ENCODE measurements around the gene SKA2. TPM values are rescaled to one million over a fixed set of nuclear protein-coding genes. Genes with fewer than 3 reads are reported as not detected.

The SKA2 gene
- total and polyA plus RNA-seq, 2 of the 8 experiments (the other 6 are each of a cell fraction or from before 2014, with no cell fraction given), result 15.6 to 95.8 TPM

GRCh38 chr17:59105852-59106462 is 49.0 kb downstream of the SKA2 start:
- peak overlapping the region; percentile 37 for H4K5ac ChIP-seq (ENCODE audit: insufficient read length, low read depth, low read length)
- H3K56ac ChIP-seq (replicated peaks; ENCODE audit: insufficient read length, low read depth, low read length), result no peak overlapping the region
- WGBS, 2 experiments (ENCODE audit: extremely low coverage in 1 of 2, insufficient coverage in 1 of 2, insufficient read length in 1 of 2, insufficient replicate concordance in 2 of 2, low coverage in 1 of 2, low lambda C conversion rate in 2 of 2, missing lambda C conversion rate in 1 of 2), result 1% methylated on average over 16 of the region's 18 CpGs; no CpG with 5 or more reads in 1 of the 2 experiments
- no peak overlapping the region; the same call in 1 of the 2 replicates for H3K18ac ChIP-seq (ENCODE audit: extremely low read depth, low read length)
- H3K36me3 ChIP-seq (ENCODE audit: control insufficient read depth in 2 of 4, insufficient read depth in 4 of 4, low read length in 3 of 4), result peaks cover 0 to 12% (median 0%) of the 10 kb centered on the region in 4 experiments; a peak in 2 of 8 replicates
- H3K27ac ChIP-seq (ENCODE audit: low read depth, low read length), result peak overlapping the region; percentile 66; the same call in 1 of the 2 replicates
- 0 out of 7 replicates have a peak, but pooled peaks cover 0 to 6% (median 0%) of the 10 kb centered on the region in 4 experiments for H3K4me1 ChIP-seq (replicated peaks in 1 of 4; ENCODE audit: control insufficient read depth in 3 of 4, insufficient read depth in 4 of 4, low read length in 3 of 4)
- no peak overlapping the region for H2AFZ ChIP-seq (ENCODE audit: low read length)
- H2BK12ac ChIP-seq (ENCODE audit: low read depth, low read length), result no peak overlapping the region
- FAIRE-seq (no peak), DNase-seq (ENCODE audit: low read depth in 1 of 2, low spot score in 2 of 2) (no peak)
- no peaks in the 10 kb centered on the region for H3K79me1 ChIP-seq (ENCODE audit: low read depth, low read length)
- peak overlapping the region; percentile 66 to 71 for H3K4me2 ChIP-seq (ENCODE audit: insufficient read depth in 1 of 2, low read depth in 2 of 2, low read length in 2 of 2)
- ChIA-PET CTCF (ENCODE audit: partially characterized antibody) (interaction anchor here (0.5 kb wide), 1 partner anchor 1238 kb away, joined by 3 read pairs; no protein-coding TSS in a partner anchor), POLR2A (ENCODE audit: partially characterized antibody) (interaction anchor here (0.7 to 3.6 kb wide), 7 partner anchors 11 to 609 kb away, joined by 3 to 32 read pairs (median 4); partner anchors contain the start of genes PRR11 and SKA2)
- H3K4ac ChIP-seq (replicated peaks; ENCODE audit: insufficient read length, low read depth, low read length), result no peak overlapping the region
- H2BK15ac ChIP-seq (ENCODE audit: low read length), result no peak overlapping the region
- no peak overlapping the region for H3K14ac ChIP-seq (ENCODE audit: insufficient read length)
- H2BK5ac ChIP-seq (ENCODE audit: low read depth, low read length), result no peak overlapping the region; the same call in 1 of the 2 replicates
- no peak overlapping the region for H2AK5ac ChIP-seq (ENCODE audit: low read depth, low read length)
- no peaks in the 10 kb centered on the region for H3K27me3 ChIP-seq (replicated peaks in 1 of 4; ENCODE audit: control insufficient read depth in 3 of 4, extremely low read depth in 1 of 4, insufficient read depth in 3 of 4, low read length in 3 of 4)
- H2BK120ac ChIP-seq (replicated peaks; ENCODE audit: low read depth, low read length), result no peak overlapping the region
- H4K20me1 ChIP-seq (replicated peaks in 1 of 2; ENCODE audit: control insufficient read depth in 1 of 2, insufficient read depth in 2 of 2, low read length in 2 of 2), result peaks cover 0 to 4% of the 10 kb centered on the region in 2 experiments
- H4K8ac ChIP-seq (ENCODE audit: extremely low read depth, insufficient read depth, low read length), result peak overlapping the region; percentile 74
- TF ChIP-seq TBP (IDR thresholded peaks at IDR 0.05; ENCODE audit: low read depth, low read length), result no peak
- TF ChIP-seq KDM1A (IDR thresholded peaks at IDR 0.05; ENCODE audit: borderline replicate concordance, low read length), result peak; percentile 61; the same call in 1 of the 2 replicates
- no peak for TF ChIP-seq RNF2 (IDR thresholded peaks at IDR 0.05; ENCODE audit: borderline replicate concordance, low read depth, low read length, missing control alignments, poor library complexity, severe bottlenecking)
- no peak for TF ChIP-seq ASH2L (IDR thresholded peaks at IDR 0.05; ENCODE audit: low read length)
- TF ChIP-seq SAP30 (IDR thresholded peaks at IDR 0.05; ENCODE audit: insufficient read depth, insufficient replicate concordance, low read length), result peak; percentile 57
- no peak for TF ChIP-seq USF2 (IDR thresholded peaks at IDR 0.05; ENCODE audit: low read length)
- H3K23me2 ChIP-seq (ENCODE audit: low read depth, low read length), result 0 out of 2 replicates have a peak, but pooled peaks cover 4% of the 10 kb centered on the region
- H3K79me2 ChIP-seq (ENCODE audit: control insufficient read depth in 1 of 2, insufficient read depth in 2 of 2, low read length in 2 of 2), result peaks cover 0 to 42% of the 10 kb centered on the region in 2 experiments; a peak in 3 of 4 replicates
- peak overlapping the region; percentile 74 to 92 (median 90) for H3K4me3 ChIP-seq (ENCODE audit: extremely low read depth in 1 of 4, insufficient read depth in 2 of 4, low read depth in 3 of 4, low read length in 4 of 4)
- H3K9me3 ChIP-seq (ENCODE audit: insufficient read depth in 2 of 2, low read depth in 1 of 2, low read length in 1 of 2), result no peaks in the 10 kb centered on the region
- no peak overlapping the region for H2BK20ac ChIP-seq (ENCODE audit: low read length)
- H3K9ac ChIP-seq (replicated peaks in 1 of 4; ENCODE audit: extremely low read depth in 1 of 4, low read depth in 3 of 4, low read length in 3 of 4), result peak overlapping the region; percentile 78 to 84 (median 82)
- no peak overlapping the region for H4K91ac ChIP-seq (replicated peaks; ENCODE audit: insufficient read length, low read length)
- H3K23ac ChIP-seq (ENCODE audit: insufficient read length), result no peak overlapping the region
